Stimulated activated CD4-positive, alpha-beta T cell treated with anti-CD3 and anti-CD28 coated beads, Interleukin-15, amount 100 ng/mL, for 1 hour (primary cell): ENCODE measurements around the gene APBA2.

Experiments
- DNase-seq, 2 donors: peaks; one replicate each; pipeline ENCODE4 v3.0.0-alpha.2; 2020; ENCODE audit warnings: low read depth in 1 of 2, low spot score in 1 of 2

The APBA2 gene

DNA sequence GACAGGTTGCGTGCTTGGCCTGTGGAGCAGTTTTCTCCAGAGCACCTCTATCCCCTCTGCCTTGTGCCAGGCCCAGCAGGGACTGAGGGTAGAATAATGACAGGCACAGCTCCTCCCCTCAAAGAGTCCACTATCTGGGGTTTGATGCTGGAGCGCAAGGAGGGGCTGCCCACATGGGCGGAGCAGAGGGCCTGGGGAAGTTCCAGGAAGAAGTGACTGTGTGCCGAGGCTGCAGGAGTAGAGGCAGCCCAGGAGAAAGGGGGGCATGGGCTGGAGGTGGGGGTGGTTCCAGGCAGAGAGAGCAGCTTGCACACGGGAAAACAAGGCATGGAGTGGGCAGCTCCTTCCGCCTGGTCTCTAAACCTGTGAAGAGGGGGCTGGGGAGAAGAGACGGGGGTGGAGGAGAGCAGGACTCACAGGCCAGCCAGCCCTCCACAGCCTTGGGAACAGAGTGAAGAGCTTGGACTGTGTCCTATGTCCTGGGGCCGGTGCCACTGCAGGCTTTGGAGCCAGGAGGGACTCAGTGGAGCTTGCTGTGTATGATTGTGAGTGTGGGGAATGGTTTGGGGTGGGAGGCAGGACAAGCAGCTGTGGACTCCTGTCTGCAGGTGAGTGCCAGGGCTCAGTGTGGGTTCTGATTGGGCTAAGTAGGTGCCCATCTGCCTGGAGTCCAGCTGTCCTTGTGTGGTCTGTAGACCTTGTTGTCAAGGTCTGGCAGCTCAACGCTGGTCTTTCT is 48.1 kb downstream of the APBA2 start:
- no peak for DNase-seq

DNA sequence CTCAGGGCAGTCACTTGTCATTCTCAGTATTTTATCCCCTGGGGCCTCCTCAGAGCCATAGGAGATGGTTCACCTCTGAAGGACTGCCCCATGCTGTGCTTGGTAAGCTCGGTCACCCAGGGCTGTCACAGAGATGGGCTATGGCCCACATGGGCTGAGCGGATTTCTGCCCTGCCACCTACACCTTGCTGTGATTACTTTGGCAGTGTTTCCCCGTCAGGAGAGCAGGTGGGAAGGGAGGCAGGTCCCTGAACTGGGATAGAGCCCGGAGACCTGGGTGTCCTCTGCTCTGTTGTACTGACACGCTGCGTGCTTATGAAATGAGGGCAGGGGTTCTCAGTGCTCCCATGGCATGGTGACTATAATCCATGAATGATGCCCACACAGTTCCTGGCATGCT is 48.9 kb downstream of the APBA2 start:
- no peak for DNase-seq

- peak in 1 of 2 donors; percentile 18 for DNase-seq
These were observed 49.5 kb downstream of the APBA2 start for GRCh38 chr15:28935316-28935715.

- no peak for DNase-seq
These were observed 50.3 kb downstream of the APBA2 start for GRCh38 chr15:28936081-28936480.

DNA sequence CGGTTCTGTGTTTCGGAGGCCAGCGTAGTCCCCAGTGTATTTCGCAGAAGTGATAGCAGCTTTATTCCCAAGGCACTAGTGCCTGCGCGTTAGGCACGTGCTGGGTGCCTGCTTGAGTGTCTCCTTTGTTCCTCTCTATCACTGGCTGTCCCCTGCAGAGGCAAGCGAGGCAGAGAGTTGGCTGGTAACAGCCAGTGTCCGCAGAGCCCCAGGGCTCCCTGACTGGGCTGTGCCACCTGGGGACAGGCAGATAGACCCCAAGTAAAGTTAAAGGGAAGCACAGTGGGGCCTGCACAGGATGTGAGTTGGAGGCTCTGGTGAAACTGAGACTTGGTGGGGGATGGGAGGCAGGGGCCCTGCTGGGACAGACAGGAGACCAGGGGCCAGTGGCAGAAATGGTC is 50.7 kb downstream of the APBA2 start:
- no peak for DNase-seq

- DNase-seq = no peak
These were observed 51.5 kb downstream of the APBA2 start for GRCh38 chr15:28937271-28937670.

DNA sequence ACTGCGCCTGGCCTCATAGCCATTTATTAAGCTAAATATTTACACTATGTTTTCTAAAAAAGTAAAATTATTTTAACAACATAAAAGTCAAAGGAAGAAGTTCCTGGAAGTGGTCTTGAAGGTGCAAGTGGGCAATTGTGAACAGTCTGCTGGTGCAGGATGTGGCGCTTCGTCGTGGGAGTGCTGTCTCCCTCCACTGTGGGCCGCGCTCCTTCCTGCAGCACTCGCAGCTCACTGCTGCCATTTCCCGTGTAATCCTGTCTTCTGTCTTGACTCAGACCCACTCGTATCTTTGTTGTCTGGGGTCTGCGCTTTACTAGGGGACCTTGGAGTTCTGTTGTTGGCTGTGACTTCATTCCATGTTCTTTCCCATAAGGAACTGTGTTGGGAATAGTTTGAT is 56.3 kb downstream of the APBA2 start:
- DNase-seq = no peak

DNA sequence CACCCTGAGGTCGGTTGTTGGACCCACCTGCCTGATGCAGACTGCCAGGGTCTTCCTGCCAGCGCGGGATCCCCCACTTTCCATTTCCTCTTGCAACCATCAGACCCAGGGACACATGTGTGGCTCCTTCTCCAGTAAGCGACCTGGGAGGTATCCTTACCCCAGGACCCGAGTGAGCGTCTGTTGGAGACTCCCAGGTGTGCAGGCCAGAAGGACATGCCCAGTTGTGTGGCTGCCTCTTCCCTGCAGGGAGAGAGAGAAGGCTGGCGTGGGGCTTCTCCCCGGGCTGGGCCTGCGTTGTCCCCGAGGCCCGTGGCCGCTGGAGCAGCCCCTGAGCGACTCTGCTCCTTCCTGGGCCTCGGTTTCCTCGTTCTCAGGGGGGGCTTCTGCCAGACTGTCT is 56.8 kb downstream of the APBA2 start:
- no peak for DNase-seq

- no peak for DNase-seq
These were observed 57.4 kb downstream of the APBA2 start for GRCh38 chr15:28943146-28943545.

- DNase-seq = no peak
These were observed 57.9 kb downstream of the APBA2 start for GRCh38 chr15:28943611-28944230.

DNA sequence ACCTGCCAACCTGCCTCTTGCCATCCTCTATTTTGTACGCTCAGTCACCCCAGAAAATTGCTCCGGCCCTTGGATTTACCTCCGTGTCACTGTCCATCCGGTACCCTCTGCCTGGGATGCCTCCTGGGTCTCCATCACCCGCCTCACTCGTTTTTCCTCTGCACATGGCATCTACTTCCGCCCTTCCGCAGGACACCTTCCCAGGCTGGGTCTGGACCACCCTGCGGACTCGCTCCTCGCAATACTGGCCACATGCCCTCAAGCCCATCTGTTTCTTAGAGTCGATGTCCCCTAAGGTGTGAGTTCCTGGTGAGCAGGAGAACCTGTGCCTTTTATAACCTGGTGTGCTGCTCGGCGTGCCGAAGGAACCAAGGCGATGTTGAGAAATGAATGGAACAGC is 58.5 kb downstream of the APBA2 start:
- DNase-seq = no peak

DNA sequence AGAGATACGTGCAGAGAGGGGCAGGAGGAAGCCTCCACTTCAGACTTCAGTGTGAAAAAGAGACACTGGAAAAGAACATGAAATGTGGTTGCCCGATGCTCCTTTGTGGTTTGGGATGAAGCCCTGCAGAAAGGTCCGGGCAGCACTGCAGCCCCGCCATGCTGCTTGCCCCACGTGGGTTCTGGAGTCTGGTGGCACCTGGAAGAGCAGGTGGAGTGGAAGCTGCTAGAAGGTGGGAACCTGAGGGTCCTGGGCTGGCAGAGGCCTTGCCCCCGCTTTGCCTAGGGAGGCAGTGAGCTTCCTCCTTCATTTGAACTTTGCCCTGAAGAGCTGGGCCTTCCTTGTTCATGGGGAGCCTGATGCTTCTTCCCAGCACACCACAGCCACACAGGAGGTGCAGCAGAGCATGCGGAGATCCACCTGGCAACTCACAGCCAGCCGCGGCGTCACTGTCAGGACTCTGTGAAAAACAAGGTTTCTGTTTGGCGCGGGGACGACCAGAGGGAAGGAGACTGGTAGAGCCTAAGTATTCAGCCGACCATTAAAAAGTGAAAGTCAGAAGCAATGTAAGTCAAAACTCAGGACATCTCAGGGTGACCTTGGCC is 59.0 kb downstream of the APBA2 start:
- DNase-seq = no peak

GRCh38 chr15:28945626-28946230 is 60.0 kb downstream of the APBA2 start:
- DNase-seq = no peak

DNA sequence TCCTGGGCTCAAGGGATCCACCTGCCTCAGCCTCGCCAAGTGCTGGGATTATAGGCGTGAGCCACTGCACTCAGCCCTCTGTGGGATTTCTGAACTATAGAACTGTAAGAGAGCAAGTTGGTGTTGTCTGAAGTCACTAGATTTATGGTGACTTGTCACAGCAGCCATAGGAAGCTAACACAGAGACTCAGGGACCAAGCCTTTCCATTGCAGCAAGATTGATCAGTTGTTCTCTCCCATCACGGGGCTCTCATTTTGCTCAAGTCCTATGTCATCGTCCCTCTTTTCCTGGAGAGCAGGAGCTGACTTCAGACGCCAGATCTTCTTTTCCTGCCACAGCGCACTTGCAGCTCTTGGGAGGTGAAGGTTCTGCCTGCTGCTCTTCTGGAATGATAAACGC is 61.0 kb downstream of the APBA2 start:
- no peak for DNase-seq

DNA sequence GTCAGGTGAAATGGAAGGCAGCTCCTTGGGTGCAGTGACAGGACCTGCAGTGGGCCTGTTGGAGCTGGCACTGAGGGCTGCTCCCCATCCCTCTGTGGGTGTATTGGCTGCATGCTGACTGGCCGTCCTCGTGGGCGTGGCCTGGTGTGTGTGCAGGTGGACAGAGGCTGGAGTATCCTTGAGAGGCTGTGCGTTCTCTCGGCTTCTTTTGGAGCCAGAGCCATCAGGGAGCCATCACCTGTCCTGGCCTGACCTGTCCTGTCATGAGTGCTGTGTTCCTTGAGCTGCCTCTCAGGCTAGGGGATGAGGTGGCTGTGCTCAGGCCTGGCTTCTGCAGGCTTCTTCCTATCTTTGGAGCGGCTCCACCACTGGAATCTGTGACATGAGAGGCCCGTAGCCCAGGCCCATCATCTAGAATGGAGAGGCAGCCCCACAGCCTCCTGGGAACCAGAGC is 61.5 kb downstream of the APBA2 start:
- no peak for DNase-seq

DNA sequence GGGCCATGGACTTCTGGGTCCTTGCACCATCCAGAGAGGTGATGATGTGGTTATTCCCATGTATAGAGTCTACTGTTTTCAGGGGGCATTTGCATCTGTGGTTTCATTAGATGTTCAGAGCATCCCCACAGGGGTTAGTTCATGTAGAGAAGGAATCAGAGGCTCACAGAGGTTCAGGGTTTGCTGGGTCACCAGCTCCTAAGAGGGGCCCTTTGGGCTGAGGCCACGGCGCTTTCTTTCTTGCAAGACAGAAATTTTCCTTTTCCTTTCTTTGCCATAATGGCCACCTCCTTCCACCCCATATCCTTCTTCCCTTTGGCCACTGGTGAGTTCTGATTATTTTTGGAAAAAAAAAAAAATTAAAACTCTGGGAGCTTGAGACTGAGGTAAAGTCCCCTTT is 62.3 kb downstream of the APBA2 start:
- no peak for DNase-seq

DNA sequence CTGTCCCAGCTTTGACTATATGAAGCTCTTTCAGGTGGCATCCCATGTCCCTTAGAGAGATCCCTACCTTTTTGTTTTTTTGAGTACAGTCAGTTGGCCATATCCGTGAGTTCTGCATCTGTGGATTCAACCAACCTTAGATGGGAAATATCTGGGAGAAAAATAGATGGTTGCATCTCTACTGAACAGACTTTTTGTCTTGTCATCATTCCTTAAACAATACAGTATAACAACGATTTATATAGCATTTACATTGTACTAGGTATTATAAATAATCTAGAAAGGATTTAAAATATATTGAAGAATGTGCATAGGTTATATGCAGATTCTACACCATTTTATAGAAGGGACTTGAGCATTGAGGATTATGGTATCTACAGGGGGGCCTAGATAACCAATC is 65.1 kb downstream of the APBA2 start:
- no peak for DNase-seq

GRCh38 chr15:28952666-28953491 is 67.1 kb downstream of the APBA2 start:
- no peak for DNase-seq

- DNase-seq = no peak
These were observed 67.9 kb downstream of the APBA2 start for GRCh38 chr15:28953573-28954195.

GRCh38 chr15:28954466-28955159 is 68.8 kb downstream of the APBA2 start:
- DNase-seq = no peak
